ENCODE data around the gene HIGD1C.
"Not testable (repeated sequence)": the region's sequence is repeated elsewhere in the genome, so short reads cannot be mapped to it uniquely, and the experiment has no call there.

Gene HIGD1C

GRCh38 chr12:50934371-50934851 is 17.9 kb upstream of the HIGD1C start:
- no peak for DNase-seq

- DNase-seq, result no peak
Observed at GRCh38 chr12:50934981-50935807, 17.1 kb upstream of the HIGD1C start.

- DNase-seq, result no peak
Observed at GRCh38 chr12:50936821-50937530, 15.4 kb upstream of the HIGD1C start.

GRCh38 chr12:50937653-50938052 is 14.7 kb upstream of the HIGD1C start:
- no peak for DNase-seq

- no peak for DNase-seq
Observed at GRCh38 chr12:50947933-50948626, 4.3 kb upstream of the HIGD1C start.

GRCh38 chr12:50948798-50949197 is 3.5 kb upstream of the HIGD1C start:
- DNase-seq, result no peak

- no peak for DNase-seq
Observed at GRCh38 chr12:50949801-50950302, 2.5 kb upstream of the HIGD1C start.

GRCh38 chr12:50951112-50951511 is 1.2 kb upstream of the HIGD1C start:
- DNase-seq, result no peak

GRCh38 chr12:50953047-50953446 is 703 bp downstream of the HIGD1C start:
- DNase-seq, result peak; percentile 16

GRCh38 chr12:50954789-50955188 is 2.4 kb downstream of the HIGD1C start:
- not testable (repeated sequence) for DNase-seq

GRCh38 chr12:50955288-50955687 is 2.9 kb downstream of the HIGD1C start:
- no peak for DNase-seq

GRCh38 chr12:50955697-50956096 is 3.4 kb downstream of the HIGD1C start:
- DNase-seq, result no peak

GRCh38 chr12:50960130-50960529 is 7.8 kb downstream of the HIGD1C start:
- no peak for DNase-seq

- no peak for DNase-seq
Observed at GRCh38 chr12:50961708-50962107, 9.4 kb downstream of the HIGD1C start.

GRCh38 chr12:50964432-50964831 is 12.1 kb downstream of the HIGD1C start:
- no peak for DNase-seq

GRCh38 chr12:50971946-50972345 is 19.6 kb downstream of the HIGD1C start:
- no peak for DNase-seq

GRCh38 chr12:50979369-50980052 is 27.2 kb downstream of the HIGD1C start:
- no peak for DNase-seq

- no peak for DNase-seq
Observed at GRCh38 chr12:50980545-50980944, 28.2 kb downstream of the HIGD1C start.

GRCh38 chr12:50981319-50982239 is 29.2 kb downstream of the HIGD1C start:
- no peak for DNase-seq

- no peak for DNase-seq
Observed at GRCh38 chr12:50984586-50985298, 32.4 kb downstream of the HIGD1C start.

- DNase-seq, result no peak
Observed at GRCh38 chr12:50985322-50985721, 33.0 kb downstream of the HIGD1C start.

Measured in NCI-H1436 (cell line).